Measurements from ENCODE around the gene TEX19. TPM values are rescaled to one million over a fixed set of nuclear protein-coding genes. Genes with fewer than 3 reads are reported as not detected.

TEX19 gene
- total RNA-seq, 2 experiments from 2014 or later: 0.15 TPM; not detected in 1

- H3K27ac Mint-ChIP-seq: no peak overlapping the region
Measured at GRCh38 chr17:82325286-82326180, 33.5 kb upstream of the TEX19 start.

GRCh38 chr17:82327289-82327688 lies 31.8 kb upstream of the TEX19 start:
- ATAC-seq (no peak), DNase-seq (no peak)
- no peaks in the 10 kb centered on the region for H3K36me3 Mint-ChIP-seq
- H3K9me3 Mint-ChIP-seq (ENCODE audit: low read depth): no peaks in the 10 kb centered on the region
- no peak overlapping the region for H3K4me3 Mint-ChIP-seq
- H3K4me1 Mint-ChIP-seq: peaks cover 8% of the 10 kb centered on the region
- H3K27ac Mint-ChIP-seq: no peak overlapping the region
- CTCF ChIA-PET: interaction anchor here (1.8 to 8.6 kb wide), 2 partner anchors 10 to 26 kb away, joined by 6 to 154 read pairs; partner anchors contain the start of gene CD7
- H3K27me3 Mint-ChIP-seq: peaks cover 14% of the 10 kb centered on the region

More at GRCh38 chr17:82325286-82326180, 33.5 kb upstream of the TEX19 start:
- Mint-ChIP-seq H3K4me3 (no peak overlapping the region), H3K9me3 (ENCODE audit: low read depth) (no peaks in the 10 kb centered on the region), H3K27me3 (no peaks in the 10 kb centered on the region), H3K4me1 (peaks cover 14% of the 10 kb centered on the region), H3K36me3 (no peaks in the 10 kb centered on the region)
- CTCF ChIA-PET: interaction anchor here (1.1 to 8.6 kb wide), 4 partner anchors 24 to 88 kb away, joined by 3 to 154 read pairs (median 26); no protein-coding TSS in a partner anchor
- DNase-seq (no peak), ATAC-seq (no peak)

- DNase-seq (no peak), ATAC-seq (no peak)
- no peaks in the 10 kb centered on the region for H3K36me3 Mint-ChIP-seq
- CTCF ChIA-PET: interaction anchor here (1.8 to 8.6 kb wide), 2 partner anchors 10 to 26 kb away, joined by 6 to 154 read pairs; partner anchors contain the start of gene CD7
- H3K9me3 Mint-ChIP-seq (ENCODE audit: low read depth): no peaks in the 10 kb centered on the region
- H3K4me1 Mint-ChIP-seq: peaks cover 8% of the 10 kb centered on the region
- H3K27ac Mint-ChIP-seq: no peak overlapping the region
- no peak overlapping the region for H3K4me3 Mint-ChIP-seq
- H3K27me3 Mint-ChIP-seq: peaks cover 18% of the 10 kb centered on the region
Measured at GRCh38 chr17:82327757-82328140, 31.3 kb upstream of the TEX19 start.

DNA sequence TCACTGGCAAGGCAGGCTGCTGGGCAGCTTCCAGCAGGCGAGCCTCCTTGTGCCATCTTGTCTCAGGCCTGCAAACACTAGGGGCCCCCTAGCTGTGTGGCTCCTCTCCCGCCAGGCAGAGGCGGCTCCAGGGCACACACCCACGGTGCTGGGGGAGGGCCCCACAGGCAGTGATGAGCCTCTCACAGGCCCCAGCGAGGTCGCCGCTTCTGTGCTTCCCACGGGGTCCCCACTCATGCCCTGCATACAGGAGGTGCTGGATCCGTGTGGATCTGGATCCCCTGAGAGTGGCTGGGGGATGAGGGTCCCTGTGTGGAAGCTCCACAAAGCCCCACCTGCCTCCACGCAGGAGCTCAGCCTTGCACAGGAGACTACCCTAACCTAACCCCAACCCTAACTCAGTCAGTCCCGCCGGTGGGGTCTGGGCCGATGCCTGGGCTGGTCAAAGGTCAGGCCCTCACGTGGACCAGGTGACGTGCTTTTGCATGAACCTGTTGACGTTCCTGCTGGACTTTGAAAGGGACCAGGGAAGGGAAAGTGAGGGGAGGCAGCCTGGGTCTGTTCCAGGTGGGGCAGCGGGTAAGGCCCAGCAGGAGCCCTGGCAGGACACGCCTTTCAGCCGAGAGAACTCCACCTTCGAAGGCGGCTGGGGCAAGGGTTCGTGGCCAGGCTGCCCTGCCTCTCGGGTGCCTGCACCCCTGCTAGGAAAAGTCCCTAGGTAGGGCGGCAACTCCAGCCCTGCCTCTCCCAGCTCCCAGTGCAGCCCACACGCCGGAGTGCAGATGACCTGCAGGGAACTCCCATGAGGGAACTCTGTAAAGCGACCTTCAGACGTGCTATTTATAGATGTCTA lies 30.7 kb upstream of the TEX19 start:
- H3K4me3 Mint-ChIP-seq: no peak overlapping the region
- DNase-seq (no peak), ATAC-seq (no peak)
- H3K27ac Mint-ChIP-seq: no peak overlapping the region
- peaks cover 22% of the 10 kb centered on the region for H3K27me3 Mint-ChIP-seq
- H3K36me3 Mint-ChIP-seq: no peaks in the 10 kb centered on the region
- CTCF ChIA-PET: interaction anchor here (1.8 kb wide), 1 partner anchor 11 kb away, joined by 6 read pairs; the partner anchor contains the start of gene CD7
- H3K9me3 Mint-ChIP-seq (ENCODE audit: low read depth): no peaks in the 10 kb centered on the region
- H3K4me1 Mint-ChIP-seq: peaks cover 8% of the 10 kb centered on the region

- Mint-ChIP-seq H3K36me3 (no peaks in the 10 kb centered on the region), H3K9me3 (ENCODE audit: low read depth) (no peaks in the 10 kb centered on the region), H3K4me3 (no peak overlapping the region), H3K27ac (no peak overlapping the region), H3K4me1 (peaks cover 8% of the 10 kb centered on the region), H3K27me3 (peaks cover 22% of the 10 kb centered on the region)
- CTCF ChIA-PET: interaction anchor here (1.2 kb wide), 1 partner anchor 8 kb away, joined by 3 read pairs; no protein-coding TSS in a partner anchor
- ATAC-seq (no peak), DNase-seq (no peak)
Measured at GRCh38 chr17:82328994-82329507, 30.0 kb upstream of the TEX19 start.

GRCh38 chr17:82329683-82330321 lies 29.2 kb upstream of the TEX19 start:
- CTCF ChIA-PET: interaction anchor here (1.2 kb wide), 1 partner anchor 9 kb away, joined by 3 read pairs; no protein-coding TSS in a partner anchor
- no peak overlapping the region for H3K4me3 Mint-ChIP-seq
- no peak overlapping the region for H3K27ac Mint-ChIP-seq
- H3K36me3 Mint-ChIP-seq: no peaks in the 10 kb centered on the region
- no peak for ATAC-seq
- no peaks in the 10 kb centered on the region for H3K9me3 Mint-ChIP-seq (ENCODE audit: low read depth)
- no peak for DNase-seq
- peaks cover 22% of the 10 kb centered on the region for H3K27me3 Mint-ChIP-seq
- H3K4me1 Mint-ChIP-seq: peaks cover 13% of the 10 kb centered on the region

DNA sequence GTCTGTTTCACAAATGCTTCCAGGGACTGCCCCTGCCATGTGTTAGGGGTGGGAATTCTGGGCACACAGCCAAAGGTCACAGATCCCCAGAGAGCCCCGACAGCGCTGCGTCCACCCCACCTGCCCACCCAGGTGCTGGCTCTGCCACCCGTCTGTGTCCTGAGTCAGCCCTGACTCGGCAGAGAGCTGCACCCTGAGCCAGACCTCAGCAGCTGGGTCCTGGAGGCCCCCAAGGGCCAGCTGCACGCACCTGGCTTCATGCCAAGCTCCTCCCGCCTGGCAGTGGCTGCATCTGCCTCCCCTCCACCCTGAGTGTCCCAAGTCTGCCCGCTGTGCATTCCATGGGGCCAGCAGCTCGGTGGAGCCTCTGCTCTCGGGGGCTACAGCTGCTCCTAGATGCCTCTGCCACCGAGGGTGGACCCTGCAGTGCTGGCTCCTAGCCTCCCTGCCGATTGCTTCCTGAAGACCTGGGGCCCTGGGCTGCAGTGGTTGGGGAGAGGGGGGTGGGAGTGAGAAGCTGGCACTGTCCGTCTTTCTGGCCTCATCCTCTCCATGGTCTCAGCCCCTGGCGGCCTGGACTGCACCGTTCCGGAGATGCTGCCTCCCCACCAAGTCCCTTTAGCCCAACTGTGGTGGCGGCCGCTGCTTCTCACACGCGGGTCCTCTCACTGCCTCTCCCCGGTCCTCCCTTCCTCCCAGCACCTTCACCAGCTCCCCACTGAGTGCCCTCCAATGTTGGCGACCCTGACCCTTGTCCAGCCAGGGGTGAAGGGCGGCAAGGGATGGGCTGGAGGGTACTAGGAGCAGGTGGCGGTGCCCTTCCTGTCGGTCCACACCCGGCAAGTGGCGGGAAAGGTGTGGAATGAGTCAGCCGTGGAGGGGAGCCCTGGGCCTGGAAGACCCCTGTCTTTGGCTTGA lies 28.5 kb upstream of the TEX19 start:
- Mint-ChIP-seq H3K4me3 (no peak overlapping the region), H3K27me3 (peaks cover 24% of the 10 kb centered on the region), H3K27ac (no peak overlapping the region), H3K4me1 (peaks cover 18% of the 10 kb centered on the region), H3K36me3 (no peaks in the 10 kb centered on the region), H3K9me3 (ENCODE audit: low read depth) (no peaks in the 10 kb centered on the region)
- CTCF ChIA-PET: interaction anchor here (0.8 to 1.2 kb wide), 5 partner anchors 10 to 47 kb away, joined by 3 to 4 read pairs (median 3); no protein-coding TSS in a partner anchor
- DNase-seq (no peak), ATAC-seq (no peak)

DNA sequence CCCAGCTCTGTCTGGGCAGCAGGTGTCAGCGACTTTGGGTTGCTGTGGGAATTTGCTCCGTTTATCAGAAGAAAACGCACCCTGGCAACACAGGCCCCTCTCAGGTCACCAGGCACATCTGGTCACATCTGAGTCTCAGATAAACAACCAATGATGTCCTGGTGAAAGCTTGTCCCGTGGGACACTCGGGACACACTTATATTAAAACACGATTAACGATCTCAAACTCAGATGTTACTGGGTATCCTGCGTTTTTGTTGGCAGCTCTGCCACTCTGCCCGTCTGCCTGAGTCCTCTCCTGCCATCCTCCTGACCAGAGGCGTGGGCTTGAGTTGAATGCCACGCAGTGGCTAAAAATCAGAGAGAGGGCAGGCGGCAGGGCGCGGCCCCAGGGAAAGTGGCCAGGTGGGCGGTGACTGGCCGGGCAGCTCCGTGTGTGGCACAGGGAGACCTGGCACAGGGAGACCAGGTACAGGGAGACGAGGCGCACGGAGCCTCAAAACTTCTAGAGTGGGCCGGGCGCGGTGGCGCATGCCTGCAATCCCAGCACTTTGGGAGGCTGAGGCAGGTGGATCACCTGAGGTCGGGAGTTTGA lies 27.6 kb upstream of the TEX19 start:
- Mint-ChIP-seq H3K27me3 (peaks cover 24% of the 10 kb centered on the region), H3K9me3 (ENCODE audit: low read depth) (no peaks in the 10 kb centered on the region), H3K4me3 (no peak overlapping the region), H3K36me3 (no peaks in the 10 kb centered on the region), H3K27ac (no peak overlapping the region), H3K4me1 (peaks cover 24% of the 10 kb centered on the region)
- ATAC-seq (no peak), DNase-seq (no peak)
- CTCF ChIA-PET: interaction anchor here (0.8 to 1.1 kb wide), 4 partner anchors 10 to 48 kb away, joined by 3 to 4 read pairs (median 3); no protein-coding TSS in a partner anchor

DNA sequence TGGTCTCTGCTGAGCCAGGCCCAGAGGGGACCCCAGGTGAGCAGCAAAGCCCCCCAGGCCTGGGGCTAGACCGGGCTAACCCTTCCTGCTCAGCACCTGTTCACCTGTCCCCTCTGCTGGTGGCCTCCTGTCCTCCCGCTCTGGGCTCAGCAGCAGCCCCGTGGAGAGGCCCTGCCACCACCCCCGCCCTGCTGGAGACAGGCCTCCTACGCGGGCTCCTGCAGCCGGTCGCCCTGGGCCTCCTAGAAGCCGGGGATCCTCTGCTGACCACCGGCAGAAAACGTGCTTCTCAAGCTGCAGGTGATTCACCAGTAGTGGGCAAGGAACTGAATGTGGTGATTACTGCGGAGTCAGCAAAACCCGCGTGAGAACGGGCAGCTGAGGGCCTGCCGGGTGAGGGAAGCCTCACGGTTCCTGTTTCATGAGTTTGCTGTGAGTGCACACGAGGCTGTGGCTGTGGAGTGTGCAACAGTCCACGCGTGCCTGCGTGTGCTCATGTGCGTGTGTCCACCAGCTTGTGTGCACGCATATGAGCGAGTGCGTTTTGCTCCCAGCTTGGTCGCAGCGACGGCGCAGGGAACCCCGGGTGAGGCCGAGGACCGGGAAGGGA lies 26.3 kb upstream of the TEX19 start:
- DNase-seq (no peak), ATAC-seq (peak; percentile 40)
- H3K4me3 Mint-ChIP-seq: peak overlapping the region; percentile 58
- H3K27me3 Mint-ChIP-seq: peaks cover 24% of the 10 kb centered on the region
- peak overlapping the region; percentile 28 for H3K27ac Mint-ChIP-seq
- no peaks in the 10 kb centered on the region for H3K36me3 Mint-ChIP-seq
- CTCF ChIA-PET: interaction anchor here (0.8 to 3.0 kb wide), 12 partner anchors 10 to 127 kb away, joined by 3 to 15 read pairs (median 4); partner anchors contain the start of gene CD7
- H3K9me3 Mint-ChIP-seq (ENCODE audit: low read depth): no peaks in the 10 kb centered on the region
- H3K4me1 Mint-ChIP-seq: peaks cover 26% of the 10 kb centered on the region

DNA sequence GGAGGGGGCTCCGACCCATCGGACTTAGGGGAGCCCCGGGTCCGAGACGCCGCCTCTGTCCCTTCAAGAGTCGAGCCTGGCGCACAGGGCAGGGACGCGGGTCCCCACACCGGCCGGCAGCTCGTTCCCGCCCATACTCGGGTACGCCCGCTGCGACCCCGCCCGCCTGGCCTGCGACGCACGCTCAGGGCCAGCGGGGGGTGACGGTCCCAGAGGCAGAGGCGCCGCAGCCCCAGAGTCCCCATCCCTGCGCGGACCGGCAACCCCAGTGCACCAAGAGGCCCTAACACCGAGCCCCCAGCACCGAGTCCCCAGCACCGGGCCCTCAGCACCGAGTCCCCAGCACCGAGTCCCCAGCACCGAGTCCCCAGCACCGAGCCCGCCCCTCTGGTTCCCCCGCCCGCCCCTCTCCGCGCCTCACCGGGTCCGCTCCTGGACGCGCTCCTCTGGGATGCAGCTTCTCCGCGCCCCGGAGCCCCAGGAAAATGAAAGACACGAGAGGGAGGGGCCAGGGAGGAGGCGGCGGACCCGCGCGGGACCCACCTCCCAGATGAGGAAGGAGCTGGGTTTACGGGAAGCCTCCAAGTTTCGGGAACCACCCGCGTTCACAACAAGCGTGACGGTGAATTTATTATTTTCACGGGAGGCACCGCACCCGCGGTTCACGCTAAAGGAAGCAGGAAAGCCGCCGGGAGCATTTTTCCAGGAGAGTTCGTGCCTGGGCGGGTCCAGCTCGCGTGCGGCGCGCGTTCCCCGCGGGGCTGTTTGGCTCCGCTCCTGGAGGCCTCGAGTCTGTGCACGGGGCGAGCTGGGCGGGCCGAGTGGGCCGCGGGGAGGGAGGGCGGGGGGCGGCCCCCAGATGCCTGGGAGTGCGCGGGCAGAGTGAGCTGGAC lies 25.5 kb upstream of the TEX19 start, which contains the start of gene SECTM1:
SECTM1 (minus strand) TSS at position 488 of the 893 bp plus-strand sequence. CDS start 6,526 bp downstream, outside the sequence.
- DNase-seq: no peak
- H3K27ac Mint-ChIP-seq: peak within 1 kb of the TSS; percentile 97
- ATAC-seq: peak; percentile 20
- peaks cover 26% of the 10 kb centered on the region for H3K4me1 Mint-ChIP-seq
- peak within 1 kb of the TSS; percentile 81 for H3K4me3 Mint-ChIP-seq
- H3K27me3 Mint-ChIP-seq: peaks cover 24% of the 10 kb centered on the region
- CTCF ChIA-PET: interaction anchor here (0.8 to 3.0 kb wide), 12 partner anchors 11 to 128 kb away, joined by 3 to 15 read pairs (median 4); partner anchors contain the start of gene CD7
- no peaks in the 10 kb centered on the region for H3K9me3 Mint-ChIP-seq (ENCODE audit: low read depth)
- H3K36me3 Mint-ChIP-seq: no peaks in the 10 kb centered on the region
